SU-DHL-6 (cell line): ENCODE measurements around the gene UBL4A.

Source experiments
- H2AFZ ChIP-seq: fragments of 200-600 bp; sonication (generic); 2 replicates; pipeline ENCODE4 v1.6.1; 2014; ENCODE audit warnings: low read depth, mild to moderate bottlenecking, moderate library complexity, mixed read lengths, antibody characterized with exemption, low read length; ENCODE audit not compliant: severe bottlenecking
- H3F3A ChIP-seq: fragments of 200-600 bp; shearing (Covaris generic); 2 replicates; pipeline ENCODE4 v1.6.0; 2016; ENCODE audit warnings: antibody characterized with exemption, mild to moderate bottlenecking; ENCODE audit not compliant: insufficient read depth
- H3K27ac ChIP-seq: fragments of 200-600 bp; sonication (generic); 2 replicates; pipeline ENCODE4 v1.5.1; 2016; ENCODE audit warnings: low read depth, mild to moderate bottlenecking, low read length, moderate library complexity, mixed read lengths
- H3K27me3 ChIP-seq: fragments of 200-600 bp; sonication (generic), shearing (Covaris generic); 2 replicates; pipeline ENCODE4 v1.6.0; 2014; ENCODE audit warnings: mild to moderate bottlenecking, low read length
- H3K36me3 ChIP-seq: fragments of 200-600 bp; sonication (generic); 2 replicates; pipeline ENCODE4 v1.6.1; 2014; ENCODE audit warnings: mild to moderate bottlenecking, low read length, mixed read lengths
- H3K4me2 ChIP-seq: fragments of 300-600, 200-600 bp; shearing (Covaris generic), sonication (generic); 2 replicates; pipeline ENCODE4 v1.6.0; 2014; ENCODE audit warnings: low read length, low read depth, mild to moderate bottlenecking; ENCODE audit not compliant: poor library complexity, severe bottlenecking
- H3K4me3 ChIP-seq: fragments of 200-600 bp; sonication (generic); 2 replicates; pipeline ENCODE4 v1.5.1; 2014; ENCODE audit warnings: antibody characterized with exemption, low read length, mild to moderate bottlenecking, mixed read lengths; ENCODE audit not compliant: insufficient read depth, poor library complexity, severe bottlenecking
- H3K79me2 ChIP-seq: fragments of 200-600 bp; sonication (generic); 2 replicates; pipeline ENCODE4 v1.6.1; 2014; ENCODE audit warnings: mild to moderate bottlenecking, low read length, moderate library complexity; ENCODE audit not compliant: insufficient read depth
- H3K9ac ChIP-seq: fragments of 200-600 bp; sonication (generic); 2 replicates; pipeline ENCODE4 v1.7.0; 2014; ENCODE audit warnings: mild to moderate bottlenecking, low read length
- H3K9me2 ChIP-seq: fragments of 200-600 bp; sonication (generic); replicated peaks from 2 replicates; pipeline ENCODE4 v1.6.1; 2014; ENCODE audit warnings: low read length; ENCODE audit not compliant: insufficient read depth
- H3K9me3 ChIP-seq: fragments of 200-600 bp; sonication (generic); 2 replicates; pipeline ENCODE4 v1.6.1; 2014; ENCODE audit warnings: low read length, mixed read lengths; ENCODE audit not compliant: insufficient read depth
- H4K20me1 ChIP-seq: fragments of 200-600 bp; sonication (generic); 2 replicates; pipeline ENCODE4 v1.6.1; 2014; ENCODE audit warnings: low read depth, mild to moderate bottlenecking, antibody characterized with exemption, low read length, moderate library complexity, mixed read lengths
- CTCF ChIP-seq: fragments of 200-600 bp; sonication (generic); IDR thresholded peaks from one replicate; pipeline ENCODE4 v1.5.1; 2017; ENCODE audit warnings: antibody characterized with exemption, mild to moderate bottlenecking, low read length, moderate library complexity; ENCODE audit not compliant: insufficient read depth, poor library complexity, severe bottlenecking
- EZH2phosphoT487 ChIP-seq: fragments of 200-600 bp; sonication (generic), shearing (Covaris generic); conservative IDR thresholded peaks from 2 replicates; pipeline ENCODE4 v1.6.1; 2018; ENCODE audit warnings: mild to moderate bottlenecking, antibody characterized with exemption, low read length, moderate library complexity, mixed read lengths

The UBL4A gene

GRCh38 chrX:154468217-154468616, 18.2 kb downstream of the UBL4A start:
- Histone ChIP-seq H3K27me3 (no peaks in the 10 kb centered on the region), H3K4me3 (no peak overlapping the region), H2AFZ (no peak overlapping the region), H3K79me2 (no peaks in the 10 kb centered on the region), H4K20me1 (no peaks in the 10 kb centered on the region), H3K4me2 (no peak overlapping the region), H3K36me3 (no peaks in the 10 kb centered on the region), H3F3A (no peaks in the 10 kb centered on the region), H3K9me2 (no peaks in the 10 kb centered on the region), H3K27ac (no peak overlapping the region), H3K9ac (no peak overlapping the region), H3K9me3 (no peaks in the 10 kb centered on the region)
- TF ChIP-seq EZH2phosphoT487 (no peak), CTCF (no peak)

- Histone ChIP-seq H3K9me3 (no peaks in the 10 kb centered on the region), H3K79me2 (no peaks in the 10 kb centered on the region), H3K36me3 (no peaks in the 10 kb centered on the region), H3K4me2 (no peak overlapping the region), H3K9ac (no peak overlapping the region), H4K20me1 (no peaks in the 10 kb centered on the region), H3K9me2 (no peaks in the 10 kb centered on the region), H2AFZ (no peak overlapping the region), H3K27me3 (no peaks in the 10 kb centered on the region), H3F3A (no peaks in the 10 kb centered on the region), H3K4me3 (no peak overlapping the region), H3K27ac (no peak overlapping the region)
- no peak for TF ChIP-seq EZH2phosphoT487
- no peak for TF ChIP-seq CTCF
Observed at GRCh38 chrX:154467556-154467955, 18.9 kb downstream of the UBL4A start.

- no peak overlapping the region for H2AFZ ChIP-seq
- no peak overlapping the region for H3K27ac ChIP-seq
- H3K9me2 ChIP-seq, result no peaks in the 10 kb centered on the region
- no peaks in the 10 kb centered on the region for H3F3A ChIP-seq
- H3K4me3 ChIP-seq, result no peak overlapping the region
- H4K20me1 ChIP-seq, result no peaks in the 10 kb centered on the region
- no peaks in the 10 kb centered on the region for H3K79me2 ChIP-seq
- no peaks in the 10 kb centered on the region for H3K27me3 ChIP-seq
- H3K9ac ChIP-seq, result no peak overlapping the region
- H3K9me3 ChIP-seq, result no peaks in the 10 kb centered on the region
- H3K4me2 ChIP-seq, result no peak overlapping the region
- TF ChIP-seq EZH2phosphoT487 (no peak), CTCF (no peak)
- no peaks in the 10 kb centered on the region for H3K36me3 ChIP-seq
Observed at GRCh38 chrX:154466907-154467306, 19.5 kb downstream of the UBL4A start.
